Esophagus squamous epithelium (tissue), 5 donors: ENCODE data around the gene CHST8. TPM values are rescaled to one million over a fixed set of nuclear protein-coding genes. Genes with fewer than 3 reads are reported as not detected.

Experiments
- DNase-seq: peaks from one replicate; lab custom pipeline; 2025; lab: John Stamatoyannopoulos, UW
- H3K27ac ChIP-seq, 4 donors: fragments of 200-600 bp; sonication (generic); one replicate each; pipeline ENCODE4 v1.5.1; 2016 to 2019; ENCODE audit warnings: mild to moderate bottlenecking in 1 of 4
- H3K27me3 ChIP-seq, 4 donors: fragments of 200-600 bp; sonication (generic); 1 replicate in 3 of 4; 2 replicates in 1 of 4; pipeline versions ENCODE4 v1.5.1 to v1.6.0; 2017 to 2021; ENCODE audit warnings: antibody characterized with exemption in 1 of 4
- H3K36me3 ChIP-seq, 3 donors: fragments of 200-600 bp; sonication (generic); one replicate each; pipeline ENCODE4 v1.5.1; 2016 to 2019
- H3K4me1 ChIP-seq, 3 donors: fragments of 200-600 bp; sonication (generic); one replicate each; pipeline ENCODE4 v1.5.1; 2017 to 2019
- H3K4me3 ChIP-seq, 4 donors: fragments of 200-600 bp; sonication (generic); 1 replicate in 3 of 4; 2 replicates in 1 of 4; pipeline ENCODE4 v1.5.1; 2016 to 2019; ENCODE audit warnings: mild to moderate bottlenecking in 2 of 4, moderate library complexity in 1 of 4
- H3K9me3 ChIP-seq, 3 donors: fragments of 200-600 bp; sonication (generic); one replicate each; pipeline ENCODE4 v1.5.1; 2016 to 2019
- CTCF ChIP-seq, 6 experiments: fragments of 450-650 bp in 4 of 6; fragments of 200-600 bp in 2 of 6; sonication (generic) in 2 of 6; IDR thresholded peaks; one replicate each; pipeline ENCODE4 v1.5.1; 2016 to 2019; ENCODE audit warnings: antibody characterized with exemption in 6 of 6, mild to moderate bottlenecking in 4 of 6, moderate library complexity in 4 of 6
- POLR2A ChIP-seq, 4 donors: fragments of 450-650 bp; IDR thresholded peaks; one replicate each; pipeline ENCODE4 v1.6.1; 2017; ENCODE audit warnings: antibody characterized with exemption in 4 of 4, mild to moderate bottlenecking in 4 of 4, moderate library complexity in 3 of 4
- WGBS, 2 donors: methylation state at CpG; one replicate each; pipeline ENCODE4 v1.1.5; 2018; 5-methylcytosine and 5-hydroxymethylcytosine counted together
- intact Hi-C: fragments of 100-400 bp; cut with DNase I; formaldehyde crosslinking; loops from one replicate; pipeline ENCODE4 v1.15.0; 2022
- total RNA-seq, 4 donors: library from RNA; depleted of rRNA; stranded (reverse); fragments of >200 nt; gene quantifications; one replicate each; pipeline ENCODE4 v1.1.0, GENCODE V29; 2016
- donor health status: DM: yes; HTN: yes; CAD: no.

The CHST8 gene
- total RNA-seq, 4 donors from 2014 or later = 0.38 TPM; not detected in 3

- intact Hi-C loops = no loop called here
- WGBS, 2 donors = 15 to 80% methylated on average over 7 to 9 of the region's 60 CpGs
- H3K4me3 ChIP-seq = peak overlapping the region in 3 of 4 donors; percentile 34 to 69 (median 53)
- DNase-seq = no peak
- H3K36me3 ChIP-seq = no peaks in the 10 kb centered on the region
- H3K9me3 ChIP-seq = no peaks in the 10 kb centered on the region
- no peak overlapping the region for H3K27ac ChIP-seq
- peaks cover 12 to 25% (median 20%) of the 10 kb centered on the region in 3 donors for H3K4me1 ChIP-seq
- TF ChIP-seq POLR2A (IDR thresholded peaks at IDR 0.05) = no peak
- no peak for TF ChIP-seq CTCF (IDR thresholded peaks at IDR 0.05)
- peaks cover 16 to 97% (median 17%) of the 10 kb centered on the region in 4 donors for H3K27me3 ChIP-seq
Observed at GRCh38 chr19:33621065-33621785, 528 bp upstream of the CHST8 start.

DNA sequence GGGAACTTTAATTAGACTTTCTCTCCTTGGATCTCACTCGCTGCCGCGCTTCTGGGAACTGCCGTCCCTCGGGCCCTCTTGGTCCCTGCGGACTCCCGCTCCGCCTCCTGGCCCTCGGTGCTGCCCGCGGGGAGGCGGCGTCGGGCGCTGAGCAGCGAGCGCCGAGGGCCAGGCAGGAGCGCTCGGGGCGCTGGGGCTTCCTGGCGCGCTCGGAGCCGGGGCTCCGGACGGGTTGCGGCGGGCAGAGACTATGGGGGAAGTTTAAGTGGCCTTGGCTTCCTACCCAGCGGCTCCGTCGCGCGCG lies 704 bp downstream of the CHST8 start:
- DNase-seq = no peak
- Histone ChIP-seq H3K4me3 (peak overlapping the region; percentile 34 to 69 (median 46)), H3K27ac (no peak overlapping the region)

GRCh38 chr19:33622809-33623511 lies 1.2 kb downstream of the CHST8 start:
- H3K36me3 ChIP-seq = no peaks in the 10 kb centered on the region
- peaks cover 16 to 99% (median 17%) of the 10 kb centered on the region in 4 donors for H3K27me3 ChIP-seq
- TF ChIP-seq CTCF (IDR thresholded peaks at IDR 0.05) (no peak), POLR2A (IDR thresholded peaks at IDR 0.05) (no peak)
- H3K9me3 ChIP-seq = no peaks in the 10 kb centered on the region
- peak overlapping the region; percentile 34 to 69 (median 46) for H3K4me3 ChIP-seq
- intact Hi-C loops = no loop called here
- DNase-seq = no peak
- WGBS, 2 donors = 0 to 4% methylated on average over 7 to 10 of the region's 64 CpGs
- H3K4me1 ChIP-seq = peaks cover 12 to 25% (median 20%) of the 10 kb centered on the region in 3 donors
- no peak overlapping the region for H3K27ac ChIP-seq

More for the DNA sequence above, 704 bp downstream of the CHST8 start:
- TF ChIP-seq CTCF (IDR thresholded peaks at IDR 0.05) = no peak
- no peak for TF ChIP-seq POLR2A (IDR thresholded peaks at IDR 0.05)
- Histone ChIP-seq H3K4me1 (peaks cover 12 to 25% (median 20%) of the 10 kb centered on the region in 3 donors), H3K36me3 (no peaks in the 10 kb centered on the region), H3K9me3 (no peaks in the 10 kb centered on the region), H3K27me3 (peaks cover 16 to 99% (median 17%) of the 10 kb centered on the region in 4 donors)
- 0% methylated on average over 6 of the region's 35 CpGs; no CpG with 5 or more reads in 1 of the 2 donors for WGBS, 2 donors
- intact Hi-C loops = no loop called here

GRCh38 chr19:33624586-33624985 lies 2.8 kb downstream of the CHST8 start:
- no peak for DNase-seq
- intact Hi-C loops = no loop called here
- 47 to 53% methylated on average over 4 of the region's 5 CpGs for WGBS, 2 donors
- Histone ChIP-seq H3K27me3 (peaks cover 16 to 100% (median 17%) of the 10 kb centered on the region in 4 donors), H3K36me3 (no peaks in the 10 kb centered on the region), H3K4me1 (peaks cover 12 to 25% (median 20%) of the 10 kb centered on the region in 3 donors), H3K27ac (no peak overlapping the region), H3K4me3 (no peak overlapping the region), H3K9me3 (no peaks in the 10 kb centered on the region)
- no peak for TF ChIP-seq POLR2A (IDR thresholded peaks at IDR 0.05)
- no peak for TF ChIP-seq CTCF (IDR thresholded peaks at IDR 0.05)

- H3K27me3 ChIP-seq = peaks cover 7 to 94% (median 13%) of the 10 kb centered on the region in 4 donors
- no peaks in the 10 kb centered on the region for H3K36me3 ChIP-seq
- intact Hi-C loops = no loop called here
- H3K9me3 ChIP-seq = no peaks in the 10 kb centered on the region
- WGBS, 2 donors = 61 to 81% methylated on average over 5 of the region's 5 CpGs
- no peak overlapping the region for H3K4me3 ChIP-seq
- no peak for TF ChIP-seq POLR2A (IDR thresholded peaks at IDR 0.05)
- no peak for TF ChIP-seq CTCF (IDR thresholded peaks at IDR 0.05)
- H3K27ac ChIP-seq = no peak overlapping the region
- DNase-seq = no peak
- peaks cover 6 to 9% (median 6%) of the 10 kb centered on the region in 3 donors for H3K4me1 ChIP-seq
Observed at GRCh38 chr19:33627526-33627925, 5.8 kb downstream of the CHST8 start.
